B cell (primary cell): ENCODE measurements around the gene CDH13. TPM values are rescaled to one million over a fixed set of nuclear protein-coding genes. Genes with fewer than 3 reads are reported as not detected.

Experiments used
- ATAC-seq: fragments of 200-7000 bp; cut with Tn5 transposase; one replicate; pipeline ENCODE4 v1.10.0; 2021; ENCODE audit warnings: low read depth, mild to moderate bottlenecking, moderate number of reproducible peaks, moderate library complexity
- CTCF ChIA-PET: fragments of 350-600 bp; sonication (Branson Sonifier 250); formaldehyde crosslinking; loops from one replicate; lab custom pipeline; 2021; ENCODE audit warnings: antibody characterized with exemption, inconsistent platforms; lab: Charles Lee
- POLR2A ChIA-PET: fragments of 350-600 bp; sonication (Branson Sonifier 250); formaldehyde crosslinking; loops from one replicate; lab custom pipeline; 2021; ENCODE audit warnings: antibody characterized with exemption; lab: Charles Lee
- DNase-seq: peaks from one replicate; pipeline ENCODE4 v3.0.0; 2013
- H2AFZ ChIP-seq: 2 replicates; pipeline ENCODE4 v1.6.1; 2012; ENCODE audit warnings: mild to moderate bottlenecking, low read depth, low read length; ENCODE audit not compliant: insufficient read depth, poor library complexity, severe bottlenecking
- H3K27ac ChIP-seq, 2 donors: 1 replicate in 1 of 2; 2 replicates in 1 of 2; pipeline ENCODE4 v1.5.1; 2012 to 2013; ENCODE audit warnings: low read length in 2 of 2, mild to moderate bottlenecking in 2 of 2, moderate library complexity in 1 of 2
- H3K27me3 ChIP-seq, 4 experiments: fragments of 200-600 bp in 1 of 4; sonication (generic) in 1 of 4; replicated peaks in 1 of 4; 1 replicate in 2 of 4; 2 replicates in 2 of 4; pipeline versions ENCODE4 v1.6.1 to v1.7.0; 2013 to 2016; ENCODE audit warnings: low read length in 3 of 4, mild to moderate bottlenecking in 2 of 4, mixed read lengths in 1 of 4, moderate library complexity in 1 of 4; ENCODE audit not compliant: insufficient read depth in 4 of 4, control insufficient read depth in 3 of 4; ENCODE audit errors: control extremely low read depth in 1 of 4
- H3K36me3 ChIP-seq, 2 experiments: replicated peaks in 1 of 2; 1 replicate in 1 of 2; 2 replicates in 1 of 2; pipeline versions ENCODE4 v1.6.1 to v1.7.1; 2013; ENCODE audit warnings: low read length in 1 of 2; ENCODE audit not compliant: insufficient read depth in 2 of 2, control insufficient read depth in 1 of 2; ENCODE audit errors: control extremely low read depth in 1 of 2, extremely low read depth in 1 of 2
- H3K4me1 ChIP-seq, 2 donors: fragments of 200-600 bp in 1 of 2; sonication (generic) in 1 of 2; 1 replicate in 1 of 2; 2 replicates in 1 of 2; pipeline versions ENCODE4 v1.5.1 to v1.6.1; 2013 to 2017; ENCODE audit warnings: low read length in 2 of 2; ENCODE audit not compliant: control insufficient read depth in 2 of 2, insufficient read depth in 2 of 2
- H3K4me2 ChIP-seq: replicated peaks from 2 replicates; pipeline ENCODE3; 2012; ENCODE audit warnings: mild to moderate bottlenecking, low read depth, low read length; ENCODE audit not compliant: poor library complexity, severe bottlenecking
- H3K4me3 ChIP-seq, 5 experiments: fragments of 200-600 bp in 1 of 5; sonication (generic) in 1 of 5; 1 replicate in 3 of 5; 2 replicates in 2 of 5; pipeline versions ENCODE4 v1.5.1 to v1.7.0; 2011 to 2016; ENCODE audit warnings: low read length in 4 of 5, mild to moderate bottlenecking in 4 of 5, low read depth in 2 of 5, control low read depth in 1 of 5, moderate library complexity in 1 of 5; ENCODE audit not compliant: insufficient read depth in 1 of 5; ENCODE audit errors: control extremely low read depth in 1 of 5, extremely low read depth in 1 of 5
- H3K79me2 ChIP-seq: fragments of 200-600 bp; sonication (generic); one replicate; pipeline ENCODE4 v1.6.0; 2016; ENCODE audit warnings: low read length; ENCODE audit not compliant: control insufficient read depth, insufficient read depth
- H3K9ac ChIP-seq: fragments of 200-600 bp; sonication (generic); 2 replicates; pipeline ENCODE4 v1.6.1; 2017; ENCODE audit warnings: mild to moderate bottlenecking, low read length, moderate library complexity
- H3K9me3 ChIP-seq, 3 donors: one replicate each; pipeline versions ENCODE4 v1.6.1 to v1.7.1; 2013; ENCODE audit warnings: low read length in 2 of 3; ENCODE audit not compliant: control insufficient read depth in 2 of 3, insufficient read depth in 1 of 3; ENCODE audit errors: control extremely low read depth in 1 of 3
- H4K20me1 ChIP-seq: 2 replicates; pipeline ENCODE4 v1.6.0; 2012; ENCODE audit warnings: mild to moderate bottlenecking, low read length; ENCODE audit not compliant: insufficient read depth, control insufficient read depth, poor library complexity, severe bottlenecking
- H3K27ac Mint-ChIP-seq: one replicate; pipeline ENCODE4 v1.8.0; 2021; ENCODE audit warnings: mixed read lengths
- H3K27me3 Mint-ChIP-seq: one replicate; pipeline ENCODE4 v1.8.0; 2021; ENCODE audit warnings: mixed read lengths
- H3K4me1 Mint-ChIP-seq: one replicate; pipeline ENCODE4 v1.8.0; 2021; ENCODE audit warnings: mixed read lengths
- H3K4me3 Mint-ChIP-seq: one replicate; pipeline ENCODE4 v1.8.0; 2021; ENCODE audit warnings: mixed read lengths
- H3K9me3 Mint-ChIP-seq: one replicate; pipeline ENCODE4 v1.8.0; 2022; ENCODE audit warnings: mixed read lengths; ENCODE audit not compliant: insufficient read depth
- CTCF ChIP-seq: fragments of 200-600 bp; IDR thresholded peaks from one replicate; pipeline ENCODE4 v1.8.0; 2022; ENCODE audit warnings: antibody characterized with exemption, mild to moderate bottlenecking
- EZH2 ChIP-seq: IDR thresholded peaks from 2 replicates; pipeline ENCODE4 v1.6.1; 2012; ENCODE audit warnings: borderline replicate concordance, low read depth, mild to moderate bottlenecking, moderate library complexity, low read length; ENCODE audit not compliant: insufficient read depth, poor library complexity, severe bottlenecking
- WGBS: methylation state at CpG from one replicate; pipeline ENCODE4 v1.1.5; 2013; ENCODE audit warnings: missing lambda C conversion rate; ENCODE audit not compliant: insufficient coverage; 5-methylcytosine and 5-hydroxymethylcytosine counted together
- intact Hi-C: fragments of 100-400 bp; cut with micrococcal nuclease; formaldehyde crosslinking; loops from one replicate; pipeline ENCODE4 v1.10.0; 2022
- polyA plus RNA-seq: library from polyadenylated mRNA; depleted of rRNA; stranded (reverse); fragments of >200 nt; gene quantifications from 2 replicates; pipeline ENCODE4 v1.2.3, GENCODE V29; 2012
- total RNA-seq, 2 donors: library from RNA; stranded (reverse); fragments of 120-200 nt in 1 of 2; gene quantifications; 1 replicate in 1 of 2; 2 replicates in 1 of 2; pipeline versions ENCODE4 v1.2.3 to v1.2.4, GENCODE V29; 2013 to 2022

The CDH13 gene
- total and polyA plus RNA-seq, 2 donors (not counting 1 experiment from before 2014, with no cell fraction given), result not detected

DNA sequence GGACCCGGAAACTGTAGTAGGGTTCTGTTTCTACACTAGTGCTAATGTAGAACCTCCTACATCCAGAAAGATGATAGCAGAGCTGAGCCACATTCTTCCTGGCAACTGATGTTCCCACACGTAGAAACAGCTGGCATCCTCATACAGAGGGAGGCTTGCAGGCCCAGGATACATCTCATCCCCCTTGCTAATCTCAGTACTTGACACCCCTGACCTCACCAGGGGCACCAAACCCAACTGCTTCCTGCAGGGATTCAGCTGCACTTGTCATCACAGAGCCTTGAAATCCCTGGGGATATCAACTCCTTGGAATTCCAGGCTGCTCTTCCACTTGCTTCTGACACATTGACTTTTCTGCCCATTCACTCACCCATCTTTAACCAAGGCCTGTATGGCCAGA, 1105.8 kb downstream of the CDH13 start:
- Histone ChIP-seq H3K27ac (no peak overlapping the region), H3K4me3 (no peak overlapping the region), H3K79me2 (no peaks in the 10 kb centered on the region), H3K4me2 (no peak overlapping the region), H4K20me1 (no peaks in the 10 kb centered on the region), H3K4me1 (no peaks in the 10 kb centered on the region), H2AFZ (no peak overlapping the region), H3K9me3 (peaks cover 4 to 24% (median 19%) of the 10 kb centered on the region in 3 donors), H3K9ac (no peak overlapping the region), H3K27me3 (peaks cover 0 to 3% (median 0%) of the 10 kb centered on the region in 4 experiments), H3K36me3 (no peaks in the 10 kb centered on the region)
- intact Hi-C loops, result no loop called here
- H3K4me1 Mint-ChIP-seq, result no peaks in the 10 kb centered on the region
- 84% methylated on average over 2 of the region's 2 CpGs for WGBS
- peaks cover 14% of the 10 kb centered on the region for H3K9me3 Mint-ChIP-seq
- POLR2A ChIA-PET, result no interaction called here
- H3K27me3 Mint-ChIP-seq, result peaks cover 9% of the 10 kb centered on the region
- CTCF ChIA-PET, result no interaction called here
- ATAC-seq (no peak), DNase-seq (no peak)
- no peak overlapping the region for H3K27ac Mint-ChIP-seq
- no peak overlapping the region for H3K4me3 Mint-ChIP-seq
- TF ChIP-seq EZH2 (no peak), CTCF (no peak)

DNA sequence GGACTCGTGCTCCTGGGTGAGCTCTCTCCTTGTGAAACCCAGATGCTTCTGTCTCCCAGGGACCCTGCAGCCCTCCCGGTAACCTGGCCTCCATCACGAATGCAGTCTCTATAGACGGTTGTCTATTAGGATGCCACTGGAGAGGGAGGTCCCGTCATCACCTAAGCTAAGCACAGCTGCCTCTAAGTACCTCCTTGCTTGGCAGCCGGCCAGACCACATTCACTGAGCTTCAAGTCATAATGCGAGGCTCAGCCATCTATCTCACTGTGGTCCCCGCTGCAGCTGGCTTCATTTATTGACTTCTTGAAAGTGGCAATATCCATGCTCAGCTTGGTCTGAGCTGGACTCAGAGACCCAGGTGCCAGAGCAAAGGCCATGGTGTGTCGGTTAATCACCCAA, 1106.5 kb downstream of the CDH13 start:
- intact Hi-C loops, result no loop called here
- no peaks in the 10 kb centered on the region for H3K4me1 Mint-ChIP-seq
- Histone ChIP-seq H4K20me1 (no peaks in the 10 kb centered on the region), H3K4me1 (no peaks in the 10 kb centered on the region), H2AFZ (no peak overlapping the region), H3K36me3 (no peaks in the 10 kb centered on the region), H3K79me2 (no peaks in the 10 kb centered on the region), H3K27ac (no peak overlapping the region), H3K27me3 (peaks cover 0 to 3% (median 0%) of the 10 kb centered on the region in 4 experiments), H3K4me3 (no peak overlapping the region), H3K9me3 (peaks cover 4 to 24% (median 19%) of the 10 kb centered on the region in 3 donors), H3K4me2 (no peak overlapping the region), H3K9ac (no peak overlapping the region)
- no peak overlapping the region for H3K27ac Mint-ChIP-seq
- TF ChIP-seq CTCF (no peak), EZH2 (no peak)
- H3K9me3 Mint-ChIP-seq, result peaks cover 14% of the 10 kb centered on the region
- ChIA-PET CTCF (no interaction called here), POLR2A (no interaction called here)
- H3K27me3 Mint-ChIP-seq, result peaks cover 11% of the 10 kb centered on the region
- DNase-seq (no peak), ATAC-seq (no peak)
- 80% methylated on average over 8 of the region's 9 CpGs for WGBS
- H3K4me3 Mint-ChIP-seq, result no peak overlapping the region
